RWPE1 (cell line): ENCODE data around the gene ACIN1.

Experiments
- CTCF ChIA-PET: fragments of 350-600 bp; sonication (Branson Sonifier 250); formaldehyde crosslinking; extraction: SDS; loops from one replicate; lab custom pipeline; 2021; lab: Yijun Ruan, JAX
- POLR2A ChIA-PET: fragments of 400-600 bp; formaldehyde crosslinking; extraction: SDS; loops from one replicate; lab custom pipeline; 2020; ENCODE audit warnings: antibody characterized with exemption; ENCODE audit not compliant: low non-redundant PET; lab: Yijun Ruan, JAX
- DNase-seq: peaks from one replicate; pipeline ENCODE4 v3.0.0; 2012; ENCODE audit warnings: low spot score
- H3K27ac ChIP-seq: fragments of 450-650 bp; 2 replicates; pipeline ENCODE4 v1.5.1; 2017
- CTCF ChIP-seq: fragments of 450-650 bp; conservative IDR thresholded peaks from 2 replicates; pipeline ENCODE4 v1.5.1; 2017; ENCODE audit warnings: low read depth, mild to moderate bottlenecking

ACIN1 gene

GRCh38 chr14:23106747-23107045 lies 11.8 kb upstream of the ACIN1 start:
- no peak for DNase-seq
- ChIA-PET POLR2A (no interaction called here), CTCF (interaction anchor here (0.7 kb wide), 1 partner anchor 120 kb away, joined by 3 read pairs; no protein-coding TSS in a partner anchor)
- no peak for TF ChIP-seq CTCF
- no peak overlapping the region for H3K27ac ChIP-seq

- CTCF ChIA-PET: no interaction called here
- H3K27ac ChIP-seq: no peak overlapping the region
- no peak for DNase-seq
- POLR2A ChIA-PET: no interaction called here
- no peak for TF ChIP-seq CTCF
These were observed 10.4 kb upstream of the ACIN1 start for GRCh38 chr14:23105348-23105824.

- CTCF ChIA-PET: interaction anchor here (0.7 kb wide), 2 partner anchors 29 to 38 kb away, joined by 3 to 6 read pairs; no protein-coding TSS in a partner anchor
- no peak for DNase-seq
- TF ChIP-seq CTCF: no peak
- POLR2A ChIA-PET: no interaction called here
- no peak within 1 kb of the TSS for H3K27ac ChIP-seq
These were observed 9.8 kb upstream of the ACIN1 start, which contains the start of gene CIROP for GRCh38 chr14:23104591-23105347. Gene CIROP, minus strand, starts transcription at chr14:23104989. Its CDS starts 69 bp downstream, at chr14:23104920.

GRCh38 chr14:23104070-23104590 lies 9.2 kb upstream of the ACIN1 start:
- POLR2A ChIA-PET: no interaction called here
- no peak for DNase-seq
- CTCF ChIA-PET: interaction anchor here (0.7 kb wide), 2 partner anchors 28 to 39 kb away, joined by 3 to 6 read pairs; no protein-coding TSS in a partner anchor
- H3K27ac ChIP-seq: no peak overlapping the region
- no peak for TF ChIP-seq CTCF

GRCh38 chr14:23103581-23103980 lies 8.6 kb upstream of the ACIN1 start:
- TF ChIP-seq CTCF: no peak
- ChIA-PET POLR2A (no interaction called here), CTCF (no interaction called here)
- H3K27ac ChIP-seq: no peak overlapping the region
- DNase-seq: no peak

- ChIA-PET POLR2A (no interaction called here), CTCF (interaction anchor here (1.5 kb wide), 1 partner anchor 34 kb away, joined by 6 read pairs; no protein-coding TSS in a partner anchor)
- TF ChIP-seq CTCF: no peak
- DNase-seq: no peak
- no peak overlapping the region for H3K27ac ChIP-seq
These were observed 7.9 kb upstream of the ACIN1 start for GRCh38 chr14:23102801-23103200.
